DMS 273 (cell line): ENCODE data around the gene CITED4.

Experiments
- DNase-seq: peaks from one replicate; lab custom pipeline; 2025; ENCODE audit not compliant: unreplicated experiment; lab: John Stamatoyannopoulos, UW

CITED4 gene

GRCh38 chr1:40886318-40887011, 24.3 kb upstream of the CITED4 start:
- no peak for DNase-seq

- DNase-seq: no peak
Measured at GRCh38 chr1:40884055-40884795, 22.1 kb upstream of the CITED4 start.

GRCh38 chr1:40880813-40881549, 18.8 kb upstream of the CITED4 start:
- DNase-seq: peak; percentile 100

- no peak for DNase-seq
Measured at GRCh38 chr1:40879482-40880175, 17.5 kb upstream of the CITED4 start.

GRCh38 chr1:40878906-40879305, 16.7 kb upstream of the CITED4 start:
- DNase-seq: no peak

GRCh38 chr1:40877698-40878097, 15.5 kb upstream of the CITED4 start:
- peak; percentile 100 for DNase-seq

- DNase-seq: no peak
Measured at GRCh38 chr1:40876891-40877290, 14.7 kb upstream of the CITED4 start.

- DNase-seq: no peak
Measured at GRCh38 chr1:40876436-40876761, 14.2 kb upstream of the CITED4 start.

- DNase-seq: no peak
Measured at GRCh38 chr1:40873863-40874472, 11.8 kb upstream of the CITED4 start.

GRCh38 chr1:40872276-40872675, 10.1 kb upstream of the CITED4 start:
- peak; percentile 98 for DNase-seq

GRCh38 chr1:40870135-40870728, 8.1 kb upstream of the CITED4 start:
- no peak for DNase-seq

- DNase-seq: no peak
Measured at GRCh38 chr1:40868051-40868723, 6.0 kb upstream of the CITED4 start.

- peak; percentile 100 for DNase-seq
Measured at GRCh38 chr1:40861224-40862003, 749 bp downstream of the CITED4 start.

- DNase-seq: peak; percentile 99
Measured at GRCh38 chr1:40860706-40861223, 1.4 kb downstream of the CITED4 start.

GRCh38 chr1:40858856-40859416, 3.2 kb downstream of the CITED4 start:
- peak; percentile 100 for DNase-seq

GRCh38 chr1:40857737-40858136, 4.4 kb downstream of the CITED4 start:
- DNase-seq: peak; percentile 100

- DNase-seq: no peak
Measured at GRCh38 chr1:40856656-40857302, 5.4 kb downstream of the CITED4 start.

GRCh38 chr1:40856116-40856515, 6.0 kb downstream of the CITED4 start:
- no peak for DNase-seq
